GM23248 (cell line): ENCODE measurements around the gene TM9SF2.

ENCODE experiments used
- EZH2 ChIP-seq: fragments of 200-600 bp; sonication (generic); IDR thresholded peaks from 2 replicates; pipeline ENCODE4 v1.6.1; 2018; ENCODE audit warnings: antibody characterized with exemption, mild to moderate bottlenecking; ENCODE audit not compliant: insufficient read depth, poor library complexity, severe bottlenecking
- EZH2phosphoT487 ChIP-seq: fragments of 200-600 bp; sonication (generic); IDR thresholded peaks from 2 replicates; pipeline ENCODE4 v1.6.1; 2018; ENCODE audit warnings: antibody characterized with exemption, moderate library complexity, mild to moderate bottlenecking, low read depth; ENCODE audit not compliant: insufficient read depth

GRCh38 chr13:99564386-99564785 lies 63.1 kb downstream of the TM9SF2 start:
- TF ChIP-seq EZH2 (no peak), EZH2phosphoT487 (no peak)
